Gastrocnemius medialis (tissue), 4 donors: ENCODE measurements around the gene S100A4. TPM values are rescaled to one million over a fixed set of nuclear protein-coding genes. Genes with fewer than 3 reads are reported as not detected.

Experiments
- ATAC-seq, 2 donors: fragments of 150-250 bp; one replicate each; pipeline ENCODE4 v1.9.1; 2016
- DNase-seq, 2 donors: peaks; one replicate each; pipeline ENCODE4 v3.0.0-alpha.2; 2019
- H3K27ac ChIP-seq, 4 donors: fragments of 200-600 bp; sonication (generic); 1 replicate in 1 of 4; 2 replicates in 3 of 4; pipeline ENCODE4 v1.5.1; 2016 to 2018; ENCODE audit warnings: mild to moderate bottlenecking in 2 of 4, moderate library complexity in 1 of 4
- H3K27me3 ChIP-seq, 3 donors: fragments of 200-600 bp; sonication (generic) in 2 of 3; 1 replicate in 1 of 3; 2 replicates in 2 of 3; pipeline versions ENCODE4 v1.5.1 to v1.6.0; 2016 to 2019; ENCODE audit warnings: mild to moderate bottlenecking in 1 of 3, moderate library complexity in 1 of 3
- H3K36me3 ChIP-seq, 2 donors: fragments of 200-600 bp; sonication (generic) in 1 of 2; one replicate each; pipeline ENCODE4 v1.5.1; 2017 to 2018
- H3K4me1 ChIP-seq, 2 donors: fragments of 200-600 bp; sonication (generic) in 1 of 2; one replicate each; pipeline ENCODE4 v1.5.1; 2016 to 2017; ENCODE audit warnings: mild to moderate bottlenecking in 2 of 2
- H3K4me3 ChIP-seq, 4 donors: fragments of 200-600 bp; sonication (generic) in 3 of 4; 1 replicate in 1 of 4; 2 replicates in 3 of 4; pipeline ENCODE4 v1.5.1; 2016 to 2019; ENCODE audit warnings: mild to moderate bottlenecking in 2 of 4
- H3K9me3 ChIP-seq, 3 donors: fragments of 200-600 bp; sonication (generic) in 2 of 3; 1 replicate in 1 of 3; 2 replicates in 2 of 3; pipeline ENCODE4 v1.5.1; 2016 to 2019
- CTCF ChIP-seq, 5 experiments: fragments of 450-650 bp in 3 of 5; fragments of 200-600 bp in 2 of 5; sonication (generic) in 2 of 5; IDR thresholded peaks in 4 of 5; conservative IDR thresholded peaks in 1 of 5; 1 replicate in 4 of 5; 2 replicates in 1 of 5; pipeline ENCODE4 v1.5.1; 2016 to 2019; ENCODE audit warnings: antibody characterized with exemption in 5 of 5, mild to moderate bottlenecking in 3 of 5, moderate library complexity in 3 of 5
- POLR2A ChIP-seq, 2 donors: fragments of 450-650 bp; IDR thresholded peaks; one replicate each; pipeline ENCODE4 v1.6.1; 2017; ENCODE audit warnings: antibody characterized with exemption in 2 of 2, mild to moderate bottlenecking in 2 of 2, moderate library complexity in 2 of 2
- in situ Hi-C, 4 donors: fragments of 200-750 bp; cut with MboI; loops; one replicate each; pipeline versions ENCODE4 v1.15.0 to v1.8.0; 2017; ENCODE audit warnings: low sequenced_read_pairs in 4 of 4
- intact Hi-C: fragments of 100-400 bp; cut with DNase I; formaldehyde crosslinking; loops from one replicate; pipeline ENCODE4 v1.15.1; 2023; ENCODE audit warnings: low total_unique reads
- total RNA-seq, 4 donors: library from RNA; depleted of rRNA; stranded (reverse); fragments of >200 nt; gene quantifications; one replicate each; pipeline versions ENCODE4 v1.1.0 to v1.2.3, GENCODE V29; 2016

S100A4 gene
- total RNA-seq, 4 donors from 2014 or later: 76.8 to 377 (median 144) TPM

DNA sequence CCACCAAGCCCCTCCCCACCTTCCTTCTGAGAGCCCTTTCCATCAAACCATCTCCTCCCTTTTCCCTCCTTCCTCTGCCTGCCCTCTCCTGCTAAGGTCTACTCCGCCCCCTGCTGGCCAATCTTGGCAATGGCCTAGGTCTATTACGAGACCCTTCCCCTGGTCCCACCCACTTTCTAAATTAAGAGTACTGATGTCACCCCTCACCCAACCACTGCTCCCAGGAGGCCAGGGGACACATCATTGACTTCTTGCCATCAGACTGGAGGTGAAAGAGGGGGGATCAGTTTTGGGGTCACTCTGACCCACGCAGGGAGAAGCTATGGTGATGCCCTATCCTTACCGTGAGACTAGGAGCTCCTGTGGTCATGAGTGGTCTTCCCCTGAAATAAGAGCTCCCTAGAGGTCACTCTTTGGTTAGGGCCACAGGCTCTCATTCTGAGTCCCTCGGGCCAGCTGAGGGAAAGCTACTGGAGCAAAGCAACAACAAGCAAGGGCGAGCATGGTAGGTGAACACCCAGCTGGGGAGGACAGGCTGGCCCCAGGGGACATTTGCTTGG is 50.5 kb downstream of the S100A4 start:
- no peak overlapping the region for H3K27ac ChIP-seq
- peaks cover 13 to 14% of the 10 kb centered on the region in 2 donors for H3K4me1 ChIP-seq
- H3K9me3 ChIP-seq: no peaks in the 10 kb centered on the region
- intact Hi-C loops (loop anchor here (1.0 kb wide), 2 partner anchors 30 to 143 kb away; no protein-coding TSS in a partner anchor), in situ Hi-C loops (loop anchor here (5.0 to 10.0 kb wide), 2 partner anchors 140 to 143 kb away; partner anchors contain the start of gene S100A9 (in 1 of the 4))
- ATAC-seq: no peak
- H3K4me3 ChIP-seq: no peak overlapping the region
- DNase-seq: peak; percentile 35 to 67
- TF ChIP-seq CTCF (IDR thresholded peaks at IDR 0.05 in 4 of 5, conservative IDR thresholded peaks at IDR 0.05 in 1 of 5): peak; percentile 91 to 97 (median 94)
- no peak for TF ChIP-seq POLR2A (IDR thresholded peaks at IDR 0.05)
- no peaks in the 10 kb centered on the region for H3K36me3 ChIP-seq
- no peaks in the 10 kb centered on the region for H3K27me3 ChIP-seq

Other genes with a start within 250 kb of the S100A4 start
- not detected for gene PGLYRP3, start 232.9 kb downstream of the S100A4 start, total RNA-seq
- not detected for gene PGLYRP4, start 197.0 kb downstream of the S100A4 start, total RNA-seq
- 100 to 1,000 TPM in 2 of 4 donors, 10 to 100 TPM in 2; 57.4 to 205 (median 87.1) TPM for gene S100A9, start 188.0 kb downstream of the S100A4 start, total RNA-seq
- gene S100A12, start 170.2 kb downstream of the S100A4 start, total RNA-seq: 1 to 10 TPM in 2 of 4 donors, not detected in 2; 2.2 to 2.9 TPM
- 10 to 100 TPM in 2 of 4 donors, 1 to 10 TPM in 2; 4.2 to 41.6 (median 12.5) TPM for gene S100A8, start 154.7 kb downstream of the S100A4 start, total RNA-seq
- gene S100A7A, start 129.3 kb downstream of the S100A4 start, total RNA-seq: not detected
- not detected for gene S100A7, start 85.2 kb downstream of the S100A4 start, total RNA-seq
- 100 to 1,000 TPM; 153 to 361 (median 224) TPM for gene S100A6, start 9.8 kb downstream of the S100A4 start, total RNA-seq
- gene S100A5, start 4.9 kb downstream of the S100A4 start, total RNA-seq: not detected
- gene S100A3, start 3.5 kb upstream of the S100A4 start, total RNA-seq: 1 to 10 TPM in 1 of 4 donors, under 1 TPM in 1, not detected in 2; 0.88 to 1.6 TPM
- gene S100A2, start 20.0 kb upstream of the S100A4 start, total RNA-seq: 10 to 100 TPM in 1 of 4 donors, not detected in 3; 14.7 TPM
- gene S100A16, start 67.3 kb upstream of the S100A4 start, total RNA-seq: 10 to 100 TPM; 21.5 to 52.1 (median 40.7) TPM
- gene S100A14, start 70.5 kb upstream of the S100A4 start, total RNA-seq: 1 to 10 TPM in 1 of 4 donors, not detected in 3; 1.8 TPM
- gene S100A13, start 81.7 kb upstream of the S100A4 start, total RNA-seq: 100 to 1,000 TPM; 113 to 237 (median 159) TPM
- gene S100A1, start 82.6 kb upstream of the S100A4 start, total RNA-seq: 100 to 1,000 TPM; 390 to 932 (median 616) TPM
- 10 to 100 TPM; 49.5 to 73.4 (median 59.1) TPM for gene CHTOP, start 88.3 kb upstream of the S100A4 start, total RNA-seq
- gene SNAPIN, start 112.9 kb upstream of the S100A4 start, total RNA-seq: 100 to 1,000 TPM in 1 of 4 donors, 10 to 100 TPM in 3; 64.0 to 127 (median 90.0) TPM
- 100 to 1,000 TPM; 110 to 138 (median 117) TPM for gene ILF2, start 125.2 kb upstream of the S100A4 start, total RNA-seq
- gene NPR1, start 132.9 kb upstream of the S100A4 start, total RNA-seq: 1 to 10 TPM; 3.0 to 7.1 (median 4.5) TPM
- 10 to 100 TPM; 16.1 to 28.0 (median 19.9) TPM for gene INTS3, start 182.2 kb upstream of the S100A4 start, total RNA-seq
- 1 to 10 TPM; 2.3 to 7.9 (median 3.7) TPM for gene SLC27A3, start 229.6 kb upstream of the S100A4 start, total RNA-seq